Measurements from ENCODE around the gene ZNF705A.
"Not testable (repeated sequence)": the region's sequence is repeated elsewhere in the genome, so short reads cannot be mapped to it uniquely, and the experiment has no call there.

- not testable (repeated sequence) for TF ChIP-seq CTCF (conservative IDR thresholded peaks at IDR 0.05; ENCODE audit: low read depth in 2 of 2); REST (IDR thresholded peaks at IDR 0.05; ENCODE audit: unreplicated experiment)
Observed at GRCh38 chr12:8226992-8227731, 70.3 kb downstream of the ZNF705A start, which contains the start of gene FAM90A1.
